Chondrocyte (in vitro differentiated cells): Measurements from ENCODE around the gene SGSM1. TPM values are rescaled to one million over a fixed set of nuclear protein-coding genes. Genes with fewer than 3 reads are reported as not detected.

ENCODE experiments used
- DNase-seq: peaks from one replicate; pipeline ENCODE4 v3.0.0; 2021; ENCODE audit warnings: mixed read lengths, low spot score
- H3K27ac Mint-ChIP-seq: one replicate; pipeline ENCODE4 v1.8.0; 2021; ENCODE audit warnings: mild to moderate bottlenecking, moderate library complexity, mixed read lengths; ENCODE audit not compliant: unreplicated experiment
- H3K27me3 Mint-ChIP-seq: 2 replicates; pipeline ENCODE4 v1.8.0; 2021; ENCODE audit warnings: low read depth, mixed read lengths
- H3K36me3 Mint-ChIP-seq: 2 replicates; pipeline ENCODE4 v1.8.0; 2021; ENCODE audit warnings: low read depth, mixed read lengths
- H3K4me1 Mint-ChIP-seq: 2 replicates; pipeline ENCODE4 v1.8.0; 2021; ENCODE audit warnings: low read depth, mild to moderate bottlenecking, mixed read lengths
- H3K4me3 Mint-ChIP-seq: one replicate; pipeline ENCODE4 v1.8.0; 2021; ENCODE audit warnings: mild to moderate bottlenecking, moderate library complexity, mixed read lengths; ENCODE audit not compliant: unreplicated experiment
- H3K9me3 Mint-ChIP-seq: 2 replicates; pipeline ENCODE4 v1.8.0; 2021; ENCODE audit warnings: low read depth, mixed read lengths
- CTCF ChIP-seq: fragments of 200-600 bp; sonication (generic); IDR thresholded peaks from 2 replicates; pipeline ENCODE4 v1.5.0; 2021; ENCODE audit warnings: antibody characterized with exemption, mild to moderate bottlenecking, moderate library complexity
- total RNA-seq: library from RNA; stranded (reverse); gene quantifications from 3 replicates; pipeline ENCODE4 v1.2.1, GENCODE V29; 2021

SGSM1 gene
- total RNA-seq, 1 donor from 2014 or later: 0.05 TPM

- Mint-ChIP-seq H3K36me3 (no peaks in the 10 kb centered on the region), H3K4me3 (no peak overlapping the region), H3K4me1 (no peaks in the 10 kb centered on the region), H3K27me3 (peaks cover 35% of the 10 kb centered on the region), H3K9me3 (no peaks in the 10 kb centered on the region), H3K27ac (no peak overlapping the region)
- no peak for DNase-seq
- TF ChIP-seq CTCF: no peak
These were observed 3.3 kb downstream of the SGSM1 start for GRCh38 chr22:24809331-24809730.

GRCh38 chr22:24810043-24810749 lies 4.2 kb downstream of the SGSM1 start:
- no peaks in the 10 kb centered on the region for H3K4me1 Mint-ChIP-seq
- H3K4me3 Mint-ChIP-seq: no peak overlapping the region
- H3K27ac Mint-ChIP-seq: no peak overlapping the region
- no peak for TF ChIP-seq CTCF
- H3K9me3 Mint-ChIP-seq: peaks cover 3% of the 10 kb centered on the region
- H3K36me3 Mint-ChIP-seq: no peaks in the 10 kb centered on the region
- peaks cover 40% of the 10 kb centered on the region for H3K27me3 Mint-ChIP-seq
- DNase-seq: no peak

- DNase-seq: no peak
- no peaks in the 10 kb centered on the region for H3K4me1 Mint-ChIP-seq
- no peak for TF ChIP-seq CTCF
- no peak overlapping the region for H3K4me3 Mint-ChIP-seq
- peaks cover 9% of the 10 kb centered on the region for H3K9me3 Mint-ChIP-seq
- H3K27ac Mint-ChIP-seq: no peak overlapping the region
- no peaks in the 10 kb centered on the region for H3K36me3 Mint-ChIP-seq
- peaks cover 44% of the 10 kb centered on the region for H3K27me3 Mint-ChIP-seq
These were observed 7.2 kb downstream of the SGSM1 start for GRCh38 chr22:24812950-24813775.

GRCh38 chr22:24813861-24814770 lies 8.1 kb downstream of the SGSM1 start:
- no peaks in the 10 kb centered on the region for H3K4me1 Mint-ChIP-seq
- H3K4me3 Mint-ChIP-seq: no peak overlapping the region
- H3K27ac Mint-ChIP-seq: no peak overlapping the region
- no peak for TF ChIP-seq CTCF
- H3K27me3 Mint-ChIP-seq: peaks cover 42% of the 10 kb centered on the region
- H3K9me3 Mint-ChIP-seq: peaks cover 9% of the 10 kb centered on the region
- DNase-seq: no peak
- H3K36me3 Mint-ChIP-seq: no peaks in the 10 kb centered on the region

- no peak for TF ChIP-seq CTCF
These were observed 10.8 kb downstream of the SGSM1 start for GRCh38 chr22:24816806-24817205.

More at GRCh38 chr22:24816806-24817205, 10.8 kb downstream of the SGSM1 start:
- H3K9me3 Mint-ChIP-seq: peaks cover 9% of the 10 kb centered on the region
- H3K27me3 Mint-ChIP-seq: peaks cover 37% of the 10 kb centered on the region
- no peak for DNase-seq
- H3K36me3 Mint-ChIP-seq: no peaks in the 10 kb centered on the region
- no peak overlapping the region for H3K4me3 Mint-ChIP-seq
- peaks cover 6% of the 10 kb centered on the region for H3K4me1 Mint-ChIP-seq
- H3K27ac Mint-ChIP-seq: no peak overlapping the region
